Inflammatory macrophage treated with lipopolysaccharide for 1 hour (primary cell): ENCODE data around the gene CCL20.

Experiments
- DNase-seq, 2 donors: peaks; one replicate each; pipeline ENCODE4 v3.0.0-alpha.2; 2020 to 2022

Gene CCL20

GRCh38 chr2:227834916-227835650 is 21.4 kb downstream of the CCL20 start:
- DNase-seq: peak; percentile 32 to 49

- DNase-seq: peak; percentile 72 to 79
Observed at GRCh38 chr2:227839339-227840129, 25.9 kb downstream of the CCL20 start.

DNA sequence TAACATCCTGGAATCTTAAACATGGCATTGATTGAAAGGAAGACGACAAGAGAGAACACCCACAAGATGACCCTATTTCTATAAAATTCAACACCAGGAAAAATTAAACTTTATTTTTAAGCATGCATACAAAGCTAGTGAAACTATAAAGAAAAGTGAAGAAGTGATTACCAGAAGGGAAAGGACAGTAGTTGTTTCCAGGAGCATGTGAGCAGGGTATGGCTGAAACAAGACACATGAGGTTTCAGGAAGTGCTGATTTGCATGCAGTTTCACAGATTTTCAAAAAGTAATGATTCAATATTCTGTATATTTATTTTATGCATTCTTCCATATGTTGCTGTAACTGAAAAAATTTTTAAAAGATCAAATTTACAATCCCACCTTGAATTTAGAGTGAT is 33.2 kb downstream of the CCL20 start:
- DNase-seq: peak in 1 of 2 donors; percentile 14

DNA sequence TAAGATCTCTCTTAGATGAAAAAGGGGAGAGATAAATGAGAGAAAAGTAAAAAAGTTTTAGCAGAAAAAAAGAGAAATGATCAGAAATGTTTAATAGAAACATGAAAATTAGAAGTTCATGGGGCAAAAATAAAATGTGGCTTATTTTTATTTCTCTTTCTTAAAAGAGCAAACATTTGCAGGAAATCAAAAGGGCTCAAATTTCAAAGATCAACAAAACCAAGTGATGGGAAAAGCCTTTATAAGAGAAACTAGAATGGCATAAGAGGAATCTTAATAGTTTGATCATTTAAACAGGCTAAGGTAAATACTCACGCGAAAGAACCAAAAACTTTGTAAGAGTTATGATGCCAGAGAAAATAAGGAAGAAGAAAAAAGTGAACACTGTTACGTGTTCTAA is 34.5 kb downstream of the CCL20 start:
- no peak for DNase-seq

- no peak for DNase-seq
Observed at GRCh38 chr2:227848586-227848985, 34.9 kb downstream of the CCL20 start.

GRCh38 chr2:227849906-227850305 is 36.3 kb downstream of the CCL20 start:
- no peak for DNase-seq

DNA sequence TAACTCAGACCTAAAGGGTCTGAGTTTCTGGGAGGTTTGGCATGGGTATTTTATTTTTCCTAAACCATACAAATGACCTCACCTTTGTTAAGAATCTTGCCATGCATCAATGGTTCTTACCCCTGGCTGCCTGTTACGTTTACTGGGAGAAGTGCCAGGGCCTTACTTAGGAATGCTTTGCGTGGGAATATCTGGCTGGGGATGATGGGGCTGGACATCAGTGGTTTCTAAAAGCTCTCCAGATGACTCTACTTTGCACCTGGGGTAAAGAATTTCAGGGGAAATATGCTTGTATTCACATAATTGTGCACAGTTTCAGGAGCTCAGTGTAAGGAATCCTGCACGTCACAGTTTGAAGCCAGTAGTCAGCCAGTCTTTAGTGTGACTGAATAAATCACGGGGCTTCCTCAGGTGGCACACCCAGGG is 39.6 kb downstream of the CCL20 start:
- no peak for DNase-seq

- DNase-seq: no peak
Observed at GRCh38 chr2:227853765-227854271, 40.2 kb downstream of the CCL20 start.

GRCh38 chr2:227855440-227855839 is 41.8 kb downstream of the CCL20 start:
- DNase-seq: no peak

DNA sequence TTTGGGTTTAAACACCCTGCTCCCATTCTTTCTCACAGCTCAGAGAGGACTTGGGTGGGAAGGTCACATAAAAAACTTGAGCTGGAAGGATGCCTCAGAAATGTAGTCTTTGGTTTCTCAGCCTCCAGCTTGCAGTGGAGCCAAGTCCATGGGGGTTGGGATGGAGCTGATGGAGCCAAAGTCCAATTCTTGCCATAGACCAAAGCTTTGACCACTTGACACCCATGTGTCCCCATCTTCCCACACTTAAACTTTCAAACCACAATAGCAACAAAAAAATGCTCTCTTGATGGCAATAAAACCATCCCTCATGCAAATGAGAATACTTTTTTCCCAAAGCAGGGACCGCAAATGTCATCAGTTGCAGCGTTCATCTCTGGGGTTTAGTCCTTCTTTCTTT is 43.1 kb downstream of the CCL20 start:
- no peak for DNase-seq

DNA sequence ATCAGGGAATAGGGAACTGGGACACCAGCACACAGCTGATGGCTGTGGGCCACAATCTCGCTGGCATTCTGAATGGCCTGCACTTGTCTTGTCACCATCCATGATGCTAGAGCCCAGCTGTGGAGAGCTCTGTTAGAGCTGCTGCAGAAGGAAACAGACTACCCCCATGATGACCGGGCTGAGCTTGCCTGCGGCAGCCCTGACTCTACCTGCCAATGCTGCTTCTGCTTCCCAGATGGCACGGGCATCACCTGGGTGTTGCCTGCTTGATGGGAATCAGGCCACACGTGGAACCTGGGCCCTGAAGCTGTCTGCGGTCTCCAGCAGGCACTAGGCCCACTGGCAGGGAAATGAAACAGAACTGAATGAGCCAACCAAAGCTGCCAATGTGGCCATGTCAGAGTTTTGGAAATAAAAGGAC is 46.6 kb downstream of the CCL20 start:
- no peak for DNase-seq

DNA sequence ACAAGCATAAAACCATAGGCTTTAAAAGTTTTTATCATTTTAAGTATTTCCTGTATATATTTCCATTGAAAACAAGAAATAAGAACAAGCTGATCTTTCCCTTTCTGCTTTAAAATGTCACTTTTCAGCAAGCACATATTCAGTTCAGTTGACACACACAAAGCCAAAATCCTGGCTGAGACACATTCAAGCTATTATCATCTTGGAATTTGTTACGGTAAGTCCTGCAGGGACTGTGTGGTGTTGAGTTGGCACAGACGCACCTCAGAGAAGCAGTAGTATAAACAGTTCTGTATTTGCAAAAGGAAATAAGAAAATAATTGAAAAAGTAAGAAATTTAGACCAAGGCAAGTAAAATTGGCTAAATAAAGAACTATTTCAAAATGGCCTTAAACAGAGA is 47.4 kb downstream of the CCL20 start:
- no peak for DNase-seq

GRCh38 chr2:227862227-227862740 is 48.6 kb downstream of the CCL20 start:
- DNase-seq: peak; percentile 33 to 82

- DNase-seq: peak; percentile 35 to 57
Observed at GRCh38 chr2:227862741-227863588, 49.3 kb downstream of the CCL20 start.

DNA sequence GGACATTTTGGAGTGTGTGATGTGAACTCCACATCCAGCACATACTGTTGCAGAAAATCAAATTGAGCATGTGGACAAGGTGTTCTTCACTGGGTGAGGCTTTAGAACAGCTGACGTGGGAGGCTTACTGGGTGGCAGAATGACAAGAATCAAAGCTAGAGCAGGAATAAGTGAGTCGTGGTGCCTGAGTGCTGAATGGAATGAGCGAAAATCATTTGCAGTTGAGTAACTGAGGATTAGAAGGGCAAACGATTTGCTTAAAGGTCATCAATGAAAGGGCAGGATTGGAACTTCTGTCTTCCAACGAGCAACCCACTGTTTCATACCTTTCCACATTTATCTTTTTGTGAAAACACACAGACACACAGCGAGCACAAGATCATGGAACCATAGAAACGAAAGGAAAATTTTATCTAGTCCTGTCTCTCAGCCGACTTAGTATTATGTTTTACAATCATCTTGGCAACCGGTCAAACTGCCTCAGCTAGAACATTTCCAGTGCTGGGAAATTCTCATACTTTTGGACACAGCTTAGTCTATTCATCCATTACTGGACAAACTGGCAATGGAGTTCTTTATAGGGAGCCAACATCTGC is 50.6 kb downstream of the CCL20 start:
- no peak for DNase-seq

GRCh38 chr2:227865291-227865690 is 51.6 kb downstream of the CCL20 start:
- no peak for DNase-seq
